Lower leg skin (tissue), 4 donors: ENCODE data around the gene STXBP6. TPM values are rescaled to one million over a fixed set of nuclear protein-coding genes. Genes with fewer than 3 reads are reported as not detected.

Source experiments
- DNase-seq, 2 donors: peaks; one replicate each; pipeline ENCODE4 v3.0.0-alpha.2; 2019; ENCODE audit warnings: low spot score in 2 of 2
- H3K4me3 ChIP-seq: fragments of 200-600 bp; sonication (generic); 2 replicates; pipeline ENCODE4 v1.5.1; 2017; ENCODE audit warnings: mild to moderate bottlenecking, low read depth; ENCODE audit not compliant: poor library complexity, severe bottlenecking
- CTCF ChIP-seq, 3 donors: fragments of 450-650 bp; IDR thresholded peaks; one replicate each; pipeline ENCODE4 v1.5.1; 2016; ENCODE audit warnings: antibody characterized with exemption in 3 of 3, mild to moderate bottlenecking in 3 of 3, moderate library complexity in 2 of 3
- POLR2A ChIP-seq, 2 donors: fragments of 450-650 bp; IDR thresholded peaks; one replicate each; pipeline ENCODE4 v1.6.1; 2016 to 2017; ENCODE audit warnings: antibody characterized with exemption in 2 of 2, mild to moderate bottlenecking in 1 of 2, moderate library complexity in 1 of 2
- WGBS, 2 donors: methylation state at CpG; one replicate each; pipeline ENCODE4 v1.1.5; 2018; 5-methylcytosine and 5-hydroxymethylcytosine counted together
- intact Hi-C: fragments of 100-400 bp; cut with DNase I; formaldehyde crosslinking; loops from one replicate; pipeline ENCODE4 v1.15.0; 2023; ENCODE audit warnings: low total_unique reads
- total RNA-seq, 4 donors: library from RNA; depleted of rRNA; stranded (reverse); fragments of >200 nt; gene quantifications; one replicate each; pipeline ENCODE4 v1.1.0, GENCODE V29; 2016

The STXBP6 gene
- total RNA-seq, 4 donors from 2014 or later: 24.6 to 49.3 (median 36.9) TPM

GRCh38 chr14:24873551-24873950 lies 176.4 kb downstream of the STXBP6 start:
- TF ChIP-seq POLR2A (IDR thresholded peaks at IDR 0.05): no peak
- TF ChIP-seq CTCF (IDR thresholded peaks at IDR 0.05): no peak
- 76 to 88% methylated on average over 5 of the region's 5 CpGs for WGBS, 2 donors
- no peak overlapping the region for H3K4me3 ChIP-seq
- intact Hi-C loops: no loop called here
- DNase-seq: no peak

- no peak for DNase-seq
- intact Hi-C loops: no loop called here
- TF ChIP-seq POLR2A (IDR thresholded peaks at IDR 0.05) (no peak), CTCF (IDR thresholded peaks at IDR 0.05) (no peak)
- WGBS, 2 donors: 78 to 79% methylated on average over 4 of the region's 4 CpGs
- H3K4me3 ChIP-seq: no peak overlapping the region
These were observed 178.8 kb downstream of the STXBP6 start for GRCh38 chr14:24870949-24871701.

DNA sequence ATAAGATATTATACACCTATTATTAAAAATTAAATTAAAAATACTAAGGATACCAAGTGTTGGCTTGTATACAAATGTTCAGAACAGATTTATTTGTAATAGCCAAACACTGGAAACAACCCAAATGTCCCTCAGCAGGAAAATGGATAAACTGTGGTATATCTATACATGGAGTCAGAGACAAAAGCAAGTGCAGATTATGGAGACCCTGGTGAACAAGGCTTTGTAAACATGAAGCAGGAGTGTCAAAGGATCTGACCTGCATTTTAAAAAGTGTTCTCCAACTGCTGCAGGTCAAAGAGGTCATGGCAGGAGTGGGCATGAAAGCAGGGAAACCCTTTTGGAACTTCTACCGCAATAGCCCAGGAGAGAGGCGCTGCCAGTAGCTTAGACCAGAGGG lies 181.6 kb downstream of the STXBP6 start:
- TF ChIP-seq POLR2A (IDR thresholded peaks at IDR 0.05) (no peak), CTCF (IDR thresholded peaks at IDR 0.05) (no peak)
- DNase-seq: no peak
- H3K4me3 ChIP-seq: no peak overlapping the region
- intact Hi-C loops: no loop called here
- WGBS, 2 donors: 95 to 98% methylated on average over 2 of the region's 2 CpGs

DNA sequence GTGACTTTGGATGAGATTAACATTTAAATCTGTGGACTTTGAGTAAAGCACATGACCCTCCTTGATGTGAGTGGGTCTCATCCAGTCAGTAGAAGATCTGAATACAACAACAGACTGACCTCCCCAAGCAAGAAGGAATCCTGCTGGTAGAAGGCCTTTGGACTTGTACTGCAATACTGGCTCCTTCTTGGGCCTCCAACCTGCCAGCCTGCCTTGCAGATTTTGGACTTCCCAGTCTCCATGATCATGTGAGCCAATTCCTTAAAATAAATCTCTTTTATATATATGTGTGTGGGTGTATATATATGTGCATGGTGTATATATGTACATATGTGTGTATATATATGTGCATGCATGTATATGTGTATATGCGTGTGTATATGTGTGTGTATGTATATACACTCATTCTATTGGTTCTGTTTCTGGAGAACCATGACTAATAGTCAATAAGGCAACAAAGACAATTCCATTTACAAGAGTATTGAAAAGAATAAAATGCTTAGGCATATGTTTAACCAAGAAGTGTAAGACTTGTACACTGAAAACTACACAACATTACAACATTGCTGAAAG lies 183.8 kb downstream of the STXBP6 start:
- H3K4me3 ChIP-seq: no peak overlapping the region
- DNase-seq: no peak
- TF ChIP-seq CTCF (IDR thresholded peaks at IDR 0.05) (no peak), POLR2A (IDR thresholded peaks at IDR 0.05) (no peak)
- WGBS, 2 donors: 97 to 98% methylated on average over 1 of the region's 1 CpG
- intact Hi-C loops: no loop called here

DNA sequence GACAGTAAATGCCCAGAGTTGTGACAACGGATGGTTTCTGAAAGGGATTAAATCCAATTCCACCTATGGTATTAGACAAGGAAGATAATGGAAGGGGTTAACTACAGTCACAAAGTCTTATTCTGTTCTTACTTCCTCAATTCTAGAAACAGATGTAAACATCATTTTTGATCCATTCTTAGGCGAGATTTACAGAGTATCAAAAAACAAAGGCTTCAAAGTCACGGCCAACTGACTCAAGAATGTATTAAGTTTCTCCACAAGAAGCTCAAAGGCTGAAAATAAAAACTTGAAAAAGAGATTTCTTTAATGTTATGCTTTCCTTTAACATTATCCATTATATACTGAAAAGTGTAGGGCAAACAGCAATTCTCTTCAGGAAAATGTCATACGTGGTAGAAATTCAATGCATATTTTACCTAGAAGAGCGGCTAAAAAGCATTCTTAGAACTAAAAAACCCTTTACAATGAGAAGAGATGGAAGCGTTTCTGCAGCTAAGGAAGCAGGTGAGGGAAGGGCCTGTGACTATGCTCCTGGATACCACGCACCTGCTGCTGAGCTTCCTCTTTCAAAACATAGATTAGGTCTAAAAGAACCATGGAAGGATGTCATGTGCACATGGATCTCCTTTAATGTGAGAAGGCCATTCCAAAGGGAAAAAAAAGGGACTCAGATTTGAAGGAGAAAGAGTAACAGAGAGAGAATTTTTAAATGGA lies 185.8 kb downstream of the STXBP6 start:
- 79 to 82% methylated on average over 7 of the region's 7 CpGs for WGBS, 2 donors
- H3K4me3 ChIP-seq: no peak overlapping the region
- TF ChIP-seq POLR2A (IDR thresholded peaks at IDR 0.05) (no peak), CTCF (IDR thresholded peaks at IDR 0.05) (no peak)
- intact Hi-C loops: no loop called here
- no peak for DNase-seq
